MG63 (cell line): ENCODE measurements around the gene HPS5. TPM values are rescaled to one million over a fixed set of nuclear protein-coding genes. Genes with fewer than 3 reads are reported as not detected.

ENCODE experiments used
- DNase-seq: peaks from one replicate; pipeline ENCODE4 v3.0.0-alpha.2; 2020
- H3K27me3 ChIP-seq: fragments of 250-450 bp; sonication (Bioruptor Pico); 2 replicates; pipeline ENCODE4 v1.5.1; 2020; ENCODE audit warnings: mild to moderate bottlenecking, moderate library complexity
- H3K36me3 ChIP-seq: fragments of 250-450 bp; sonication (Bioruptor Pico); 2 replicates; pipeline ENCODE4 v1.5.1; 2020; ENCODE audit warnings: mild to moderate bottlenecking, moderate library complexity
- H3K4me3 ChIP-seq: fragments of 250-450 bp; sonication (Bioruptor Pico); 2 replicates; pipeline ENCODE4 v1.5.1; 2020; ENCODE audit warnings: mild to moderate bottlenecking, moderate library complexity
- H3K9me3 ChIP-seq: fragments of 250-450 bp; sonication (Bioruptor Pico); 2 replicates; pipeline ENCODE4 v1.5.1; 2020; ENCODE audit warnings: mild to moderate bottlenecking, moderate library complexity
- total RNA-seq: library from RNA; depleted of rRNA; stranded (reverse); fragments of >200 nt; shearing (Covaris generic); gene quantifications from 2 replicates; pipeline ENCODE4 v1.2.3, GENCODE V29; 2014; ENCODE audit warnings: low replicate concordance; rRNA removed

The HPS5 gene
- 13.2 and 41.2 TPM in 2 replicates for total RNA-seq

- Histone ChIP-seq H3K4me3 (peak within 1 kb of the TSS; percentile 85), H3K9me3 (no peaks in the 10 kb centered on the region), H3K27me3 (no peaks in the 10 kb centered on the region), H3K36me3 (peaks cover 8% of the 10 kb centered on the region; the same call in 1 of the 2 replicates)
- peak; percentile 92 for DNase-seq
Measured at GRCh38 chr11:18321969-18322711, at the start of gene HPS5, which contains the start of gene GTF2H1. Gene HPS5, minus strand, starts transcription at chr11:18322140. Its CDS starts 4,282 bp downstream, at chr11:18317858. Gene GTF2H1, plus strand, starts transcription at chr11:18322567. Its CDS starts 10,508 bp downstream, at chr11:18333075.

GRCh38 chr11:18371279-18371678 lies 49.3 kb upstream of the HPS5 start:
- H3K9me3 ChIP-seq, result no peaks in the 10 kb centered on the region
- DNase-seq, result no peak
- peaks cover 6% of the 10 kb centered on the region for H3K36me3 ChIP-seq
- H3K4me3 ChIP-seq, result no peak overlapping the region
- no peaks in the 10 kb centered on the region for H3K27me3 ChIP-seq

- Histone ChIP-seq H3K36me3 (peaks cover 16% of the 10 kb centered on the region), H3K27me3 (no peaks in the 10 kb centered on the region), H3K9me3 (no peaks in the 10 kb centered on the region), H3K4me3 (no peak overlapping the region)
- DNase-seq, result no peak
Measured at GRCh38 chr11:18369398-18369797, 47.5 kb upstream of the HPS5 start.

- Histone ChIP-seq H3K9me3 (no peaks in the 10 kb centered on the region), H3K4me3 (no peak overlapping the region), H3K27me3 (no peaks in the 10 kb centered on the region), H3K36me3 (peaks cover 19% of the 10 kb centered on the region)
- DNase-seq, result no peak
Measured at GRCh38 chr11:18368221-18368620, 46.3 kb upstream of the HPS5 start.

- peaks cover 20% of the 10 kb centered on the region for H3K36me3 ChIP-seq
- no peak overlapping the region for H3K4me3 ChIP-seq
- no peaks in the 10 kb centered on the region for H3K9me3 ChIP-seq
- peak; percentile 4 for DNase-seq
- H3K27me3 ChIP-seq, result no peaks in the 10 kb centered on the region
Measured at GRCh38 chr11:18367431-18367830, 45.5 kb upstream of the HPS5 start.

GRCh38 chr11:18366286-18366685 lies 44.3 kb upstream of the HPS5 start:
- no peaks in the 10 kb centered on the region for H3K9me3 ChIP-seq
- no peaks in the 10 kb centered on the region for H3K27me3 ChIP-seq
- DNase-seq, result no peak
- no peak overlapping the region for H3K4me3 ChIP-seq
- H3K36me3 ChIP-seq, result peaks cover 23% of the 10 kb centered on the region

GRCh38 chr11:18365741-18366140 lies 43.8 kb upstream of the HPS5 start:
- H3K36me3 ChIP-seq, result peaks cover 28% of the 10 kb centered on the region
- no peaks in the 10 kb centered on the region for H3K27me3 ChIP-seq
- H3K4me3 ChIP-seq, result no peak overlapping the region
- DNase-seq, result no peak
- no peaks in the 10 kb centered on the region for H3K9me3 ChIP-seq

- Histone ChIP-seq H3K27me3 (no peaks in the 10 kb centered on the region), H3K36me3 (peaks cover 31% of the 10 kb centered on the region), H3K4me3 (no peak overlapping the region), H3K9me3 (no peaks in the 10 kb centered on the region)
- DNase-seq, result no peak
Measured at GRCh38 chr11:18364495-18365073, 42.6 kb upstream of the HPS5 start.

GRCh38 chr11:18361154-18361553 lies 39.2 kb upstream of the HPS5 start:
- Histone ChIP-seq H3K9me3 (no peaks in the 10 kb centered on the region), H3K27me3 (no peaks in the 10 kb centered on the region), H3K4me3 (no peak overlapping the region), H3K36me3 (peaks cover 36% of the 10 kb centered on the region)
- DNase-seq, result no peak

- Histone ChIP-seq H3K27me3 (no peaks in the 10 kb centered on the region), H3K36me3 (peaks cover 30% of the 10 kb centered on the region), H3K4me3 (no peak overlapping the region), H3K9me3 (no peaks in the 10 kb centered on the region)
- DNase-seq, result no peak
Measured at GRCh38 chr11:18358646-18359045, 36.7 kb upstream of the HPS5 start.

GRCh38 chr11:18352581-18352980 lies 30.6 kb upstream of the HPS5 start:
- H3K4me3 ChIP-seq, result no peak overlapping the region
- no peaks in the 10 kb centered on the region for H3K9me3 ChIP-seq
- H3K36me3 ChIP-seq, result peaks cover 30% of the 10 kb centered on the region
- no peak for DNase-seq
- no peaks in the 10 kb centered on the region for H3K27me3 ChIP-seq

- peak; percentile 16 for DNase-seq
- Histone ChIP-seq H3K36me3 (peaks cover 28% of the 10 kb centered on the region), H3K4me3 (no peak overlapping the region), H3K27me3 (no peaks in the 10 kb centered on the region), H3K9me3 (no peaks in the 10 kb centered on the region)
Measured at GRCh38 chr11:18347471-18348125, 25.7 kb upstream of the HPS5 start.

GRCh38 chr11:18332891-18333290 lies 11.0 kb upstream of the HPS5 start:
- DNase-seq, result no peak
- peaks cover 45% of the 10 kb centered on the region for H3K36me3 ChIP-seq

GRCh38 chr11:18332302-18332701 lies 10.4 kb upstream of the HPS5 start:
- Histone ChIP-seq H3K36me3 (peaks cover 43% of the 10 kb centered on the region), H3K4me3 (no peak overlapping the region), H3K9me3 (no peaks in the 10 kb centered on the region), H3K27me3 (no peaks in the 10 kb centered on the region)
- no peak for DNase-seq

More at GRCh38 chr11:18332891-18333290, 11.0 kb upstream of the HPS5 start:
- Histone ChIP-seq H3K4me3 (no peak overlapping the region), H3K9me3 (no peaks in the 10 kb centered on the region), H3K27me3 (no peaks in the 10 kb centered on the region)

GRCh38 chr11:18330921-18331320 lies 9.0 kb upstream of the HPS5 start:
- DNase-seq, result no peak
- peaks cover 37% of the 10 kb centered on the region for H3K36me3 ChIP-seq
- no peaks in the 10 kb centered on the region for H3K27me3 ChIP-seq
- H3K9me3 ChIP-seq, result no peaks in the 10 kb centered on the region
- H3K4me3 ChIP-seq, result no peak overlapping the region

- peaks cover 34% of the 10 kb centered on the region for H3K36me3 ChIP-seq
- DNase-seq, result no peak
- H3K4me3 ChIP-seq, result no peak overlapping the region
- H3K9me3 ChIP-seq, result no peaks in the 10 kb centered on the region
- H3K27me3 ChIP-seq, result no peaks in the 10 kb centered on the region
Measured at GRCh38 chr11:18329196-18329870, 7.4 kb upstream of the HPS5 start.

- peaks cover 14% of the 10 kb centered on the region for H3K36me3 ChIP-seq
- H3K4me3 ChIP-seq, result no peak overlapping the region
- DNase-seq, result no peak
- H3K27me3 ChIP-seq, result no peaks in the 10 kb centered on the region
- H3K9me3 ChIP-seq, result no peaks in the 10 kb centered on the region
Measured at GRCh38 chr11:18324381-18324780, 2.4 kb upstream of the HPS5 start.
